Mucosa of rectum (tissue), 2 donors: ENCODE measurements around the gene CTU1.

Source experiments
- H3K27ac ChIP-seq, 2 donors: one replicate each; pipeline ENCODE4 v1.7.0; 2013; ENCODE audit warnings: inconsistent platforms in 2 of 2, low read depth in 2 of 2, low read length in 2 of 2
- H3K27me3 ChIP-seq, 2 donors: one replicate each; pipeline ENCODE4 v1.7.0; 2013; ENCODE audit warnings: low read length in 2 of 2; ENCODE audit not compliant: control insufficient read depth in 2 of 2, insufficient read depth in 2 of 2
- H3K36me3 ChIP-seq, 2 donors: one replicate each; pipeline ENCODE4 v1.7.0; 2013; ENCODE audit warnings: low read length in 2 of 2; ENCODE audit not compliant: control insufficient read depth in 2 of 2, insufficient read depth in 2 of 2
- H3K4me1 ChIP-seq, 2 donors: one replicate each; pipeline ENCODE4 v1.7.0; 2013; ENCODE audit warnings: low read length in 2 of 2, mild to moderate bottlenecking in 1 of 2; ENCODE audit not compliant: control insufficient read depth in 2 of 2, insufficient read depth in 2 of 2
- H3K4me3 ChIP-seq, 2 donors: one replicate each; pipeline ENCODE4 v1.7.0; 2013; ENCODE audit warnings: low read length in 2 of 2
- H3K9ac ChIP-seq, 2 donors: one replicate each; pipeline ENCODE4 v1.7.0; 2013; ENCODE audit warnings: low read length in 2 of 2, low read depth in 1 of 2, mild to moderate bottlenecking in 1 of 2
- H3K9me3 ChIP-seq, 2 donors: one replicate each; pipeline ENCODE4 v1.7.0; 2013; ENCODE audit warnings: low read length in 2 of 2; ENCODE audit not compliant: control insufficient read depth in 2 of 2
- donor health status: healthy.
- donor health status: Normal muscosa, but diverticular disease.

CTU1 gene

GRCh38 chr19:51108066-51108804, at the start of gene CTU1:
Gene CTU1, minus strand, starts transcription at chr19:51108409. Its CDS starts 3,840 bp downstream, at chr19:51104569.
- Histone ChIP-seq H3K4me3 (peak within 1 kb of the TSS; percentile 87 to 96), H3K4me1 (peaks cover 7 to 13% of the 10 kb centered on the region in 2 donors), H3K36me3 (peaks cover 0 to 4% of the 10 kb centered on the region in 2 donors), H3K27ac (peak within 1 kb of the TSS; percentile 44 to 57), H3K27me3 (peaks cover 2 to 5% of the 10 kb centered on the region in 2 donors), H3K9me3 (no peaks in the 10 kb centered on the region), H3K9ac (peak within 1 kb of the TSS; percentile 57 to 72)

- no peaks in the 10 kb centered on the region for H3K9me3 ChIP-seq
- no peak overlapping the region for H3K4me3 ChIP-seq
- no peaks in the 10 kb centered on the region for H3K4me1 ChIP-seq
- H3K36me3 ChIP-seq: no peaks in the 10 kb centered on the region
- H3K9ac ChIP-seq: no peak overlapping the region
- H3K27me3 ChIP-seq: no peaks in the 10 kb centered on the region
- H3K27ac ChIP-seq: no peak overlapping the region
Observed at GRCh38 chr19:51157265-51157664, 49.1 kb upstream of the CTU1 start.

- Histone ChIP-seq H3K36me3 (no peaks in the 10 kb centered on the region), H3K27me3 (no peaks in the 10 kb centered on the region), H3K4me1 (no peaks in the 10 kb centered on the region), H3K9ac (no peak overlapping the region), H3K4me3 (no peak overlapping the region), H3K27ac (no peak overlapping the region), H3K9me3 (no peaks in the 10 kb centered on the region)
Observed at GRCh38 chr19:51156710-51157109, 48.5 kb upstream of the CTU1 start.

- Histone ChIP-seq H3K4me1 (no peaks in the 10 kb centered on the region), H3K9me3 (no peaks in the 10 kb centered on the region), H3K4me3 (no peak overlapping the region), H3K27ac (no peak overlapping the region), H3K9ac (no peak overlapping the region), H3K36me3 (no peaks in the 10 kb centered on the region), H3K27me3 (no peaks in the 10 kb centered on the region)
Observed at GRCh38 chr19:51150627-51151026, 42.4 kb upstream of the CTU1 start.

GRCh38 chr19:51148580-51148979, 40.4 kb upstream of the CTU1 start:
- Histone ChIP-seq H3K4me1 (no peaks in the 10 kb centered on the region), H3K27ac (no peak overlapping the region)

GRCh38 chr19:51147663-51148062, 39.5 kb upstream of the CTU1 start:
- Histone ChIP-seq H3K27ac (no peak overlapping the region), H3K4me3 (no peak overlapping the region), H3K36me3 (no peaks in the 10 kb centered on the region), H3K9me3 (no peaks in the 10 kb centered on the region), H3K4me1 (no peaks in the 10 kb centered on the region), H3K27me3 (no peaks in the 10 kb centered on the region), H3K9ac (no peak overlapping the region)

More at GRCh38 chr19:51148580-51148979, 40.4 kb upstream of the CTU1 start:
- Histone ChIP-seq H3K9ac (no peak overlapping the region), H3K9me3 (no peaks in the 10 kb centered on the region), H3K27me3 (no peaks in the 10 kb centered on the region), H3K36me3 (no peaks in the 10 kb centered on the region), H3K4me3 (no peak overlapping the region)

GRCh38 chr19:51146751-51147150, 38.5 kb upstream of the CTU1 start:
- Histone ChIP-seq H3K36me3 (no peaks in the 10 kb centered on the region), H3K9me3 (no peaks in the 10 kb centered on the region), H3K27me3 (no peaks in the 10 kb centered on the region), H3K9ac (no peak overlapping the region), H3K4me1 (peaks cover 0 to 2% of the 10 kb centered on the region in 2 donors), H3K4me3 (no peak overlapping the region), H3K27ac (no peak overlapping the region)

GRCh38 chr19:51145916-51146493, 37.8 kb upstream of the CTU1 start:
- peaks cover 0 to 2% of the 10 kb centered on the region in 2 donors for H3K4me1 ChIP-seq
- no peak overlapping the region for H3K27ac ChIP-seq
- H3K9ac ChIP-seq: no peak overlapping the region
- no peaks in the 10 kb centered on the region for H3K27me3 ChIP-seq
- no peaks in the 10 kb centered on the region for H3K9me3 ChIP-seq
- H3K36me3 ChIP-seq: no peaks in the 10 kb centered on the region
- no peak overlapping the region for H3K4me3 ChIP-seq

- Histone ChIP-seq H3K9me3 (no peaks in the 10 kb centered on the region), H3K27ac (no peak overlapping the region), H3K4me1 (peaks cover 0 to 2% of the 10 kb centered on the region in 2 donors), H3K4me3 (no peak overlapping the region), H3K27me3 (no peaks in the 10 kb centered on the region), H3K36me3 (no peaks in the 10 kb centered on the region), H3K9ac (no peak overlapping the region)
Observed at GRCh38 chr19:51144482-51145045, 36.4 kb upstream of the CTU1 start.

- H3K27me3 ChIP-seq: no peaks in the 10 kb centered on the region
- H3K4me1 ChIP-seq: peaks cover 0 to 2% of the 10 kb centered on the region in 2 donors
- no peaks in the 10 kb centered on the region for H3K36me3 ChIP-seq
- H3K9ac ChIP-seq: no peak overlapping the region
- H3K4me3 ChIP-seq: no peak overlapping the region
- H3K9me3 ChIP-seq: no peaks in the 10 kb centered on the region
- no peak overlapping the region for H3K27ac ChIP-seq
Observed at GRCh38 chr19:51143486-51143885, 35.3 kb upstream of the CTU1 start.
